Measurements from ENCODE around the gene ZMYM3.
A peak's percentile ranks its signal among the peaks of the same experiment; 100 is the strongest.
"Not testable (repeated sequence)": the region's sequence is repeated elsewhere in the genome, so short reads cannot be mapped to it uniquely, and the experiment has no call there.

ZMYM3 gene

GRCh38 chrX:71254092-71254963, at the start of gene ZMYM3:
ZMYM3 (minus strand) TSS chrX:71254140; CDS start chrX:71253255, 885 bp downstream.
- peak; percentile 86 for DNase-seq

GRCh38 chrX:71302461-71303213, 48.7 kb upstream of the ZMYM3 start:
- DNase-seq: no peak

GRCh38 chrX:71301195-71301924, 47.4 kb upstream of the ZMYM3 start, which contains the start of gene ITGB1BP2:
ITGB1BP2 (plus strand) TSS chrX:71301750; CDS start chrX:71301807, 57 bp downstream.
- DNase-seq: no peak

GRCh38 chrX:71300495-71300894, 46.6 kb upstream of the ZMYM3 start:
- DNase-seq: not testable (repeated sequence)

GRCh38 chrX:71300064-71300463, 46.1 kb upstream of the ZMYM3 start:
- not testable (repeated sequence) for DNase-seq

GRCh38 chrX:71298119-71298518, 44.2 kb upstream of the ZMYM3 start:
- DNase-seq: no peak

- no peak for DNase-seq
These were observed 42.9 kb upstream of the ZMYM3 start for GRCh38 chrX:71296806-71297205.

GRCh38 chrX:71292669-71293365, 38.9 kb upstream of the ZMYM3 start:
- DNase-seq: no peak

- no peak for DNase-seq
These were observed 37.4 kb upstream of the ZMYM3 start for GRCh38 chrX:71291381-71291780.

- no peak for DNase-seq
These were observed 32.0 kb upstream of the ZMYM3 start for GRCh38 chrX:71285929-71286328.

- peak; percentile 87 for DNase-seq
These were observed 29.6 kb upstream of the ZMYM3 start, which contains the start of gene NONO for GRCh38 chrX:71283403-71284143. NONO (plus strand) TSS chrX:71283635; CDS start chrX:71290638, 7,003 bp downstream.

- peak; percentile 61 for DNase-seq
These were observed 28.8 kb upstream of the ZMYM3 start for GRCh38 chrX:71282514-71283402.

- DNase-seq: not testable (repeated sequence)
These were observed 27.4 kb upstream of the ZMYM3 start for GRCh38 chrX:71281300-71281699.

GRCh38 chrX:71272313-71272712, 18.4 kb upstream of the ZMYM3 start:
- not testable (repeated sequence) for DNase-seq

- no peak for DNase-seq
These were observed 16.0 kb upstream of the ZMYM3 start for GRCh38 chrX:71269801-71270395.

GRCh38 chrX:71268624-71269023, 14.7 kb upstream of the ZMYM3 start:
- not testable (repeated sequence) for DNase-seq

- no peak for DNase-seq
These were observed 2.9 kb upstream of the ZMYM3 start for GRCh38 chrX:71256856-71257255.

- no peak for DNase-seq
These were observed 2.1 kb upstream of the ZMYM3 start for GRCh38 chrX:71256051-71256450.

GRCh38 chrX:71253253-71254091, 468 bp downstream of the ZMYM3 start:
- DNase-seq: peak; percentile 60
